HG02763 (cell line): ENCODE measurements around the gene SMURF2.

Experiments used
- ATAC-seq: cut with Tn5 transposase; IDR thresholded peaks from one replicate; pipeline ENCODE4 v1.9.1; 2021; ENCODE audit warnings: mild to moderate bottlenecking, moderate library complexity; ENCODE audit not compliant: unreplicated experiment

Gene SMURF2

DNA sequence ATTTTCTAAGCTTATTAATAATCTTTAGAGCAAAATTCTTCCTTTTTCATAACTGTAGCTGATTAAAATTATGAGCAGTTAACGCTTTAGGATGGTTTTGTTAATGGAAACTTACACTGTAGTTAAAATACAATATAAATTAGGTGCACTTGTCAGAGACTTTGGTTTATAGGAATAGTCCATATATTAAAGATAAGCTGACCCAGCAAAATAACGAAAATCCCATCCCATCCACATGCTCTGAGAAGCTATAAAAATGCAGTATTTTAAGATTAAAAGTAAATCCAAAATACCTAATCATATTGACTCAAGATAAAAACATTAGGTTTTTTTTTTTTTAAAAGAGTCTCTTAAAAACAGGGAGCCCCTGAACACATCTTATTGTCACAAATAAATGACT, 117.4 kb downstream of the SMURF2 start:
- ATAC-seq, result no peak

DNA sequence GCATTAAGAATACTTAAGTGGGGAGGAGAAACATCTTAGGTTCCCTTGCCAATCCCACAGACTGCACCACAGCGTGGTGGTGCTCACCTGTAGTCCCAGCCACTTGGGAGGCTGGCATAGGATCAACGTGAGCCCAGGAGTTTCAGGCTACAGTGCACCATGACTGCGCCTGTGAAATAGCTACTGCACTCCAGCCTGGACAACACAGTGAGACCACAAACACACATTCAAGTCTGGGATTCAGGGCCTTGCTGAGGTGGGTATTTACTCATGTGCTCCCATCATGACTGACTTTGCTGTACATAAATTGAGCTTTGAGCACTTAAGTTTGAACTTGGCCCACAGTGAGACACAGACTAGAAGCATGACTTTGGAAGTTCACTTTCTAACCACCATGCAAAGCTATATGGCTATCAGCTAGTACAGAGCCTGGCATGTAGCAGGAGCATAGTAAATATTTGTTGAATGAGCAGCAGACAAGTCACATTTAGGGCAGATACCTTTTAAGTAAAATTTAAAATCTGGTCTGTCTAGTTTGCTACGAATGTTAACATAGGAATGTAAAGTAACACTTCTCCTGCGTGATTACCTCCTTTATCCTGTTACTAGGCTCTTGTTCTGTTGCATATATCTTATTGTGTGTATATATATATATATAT, 121.9 kb downstream of the SMURF2 start:
- no peak for ATAC-seq

DNA sequence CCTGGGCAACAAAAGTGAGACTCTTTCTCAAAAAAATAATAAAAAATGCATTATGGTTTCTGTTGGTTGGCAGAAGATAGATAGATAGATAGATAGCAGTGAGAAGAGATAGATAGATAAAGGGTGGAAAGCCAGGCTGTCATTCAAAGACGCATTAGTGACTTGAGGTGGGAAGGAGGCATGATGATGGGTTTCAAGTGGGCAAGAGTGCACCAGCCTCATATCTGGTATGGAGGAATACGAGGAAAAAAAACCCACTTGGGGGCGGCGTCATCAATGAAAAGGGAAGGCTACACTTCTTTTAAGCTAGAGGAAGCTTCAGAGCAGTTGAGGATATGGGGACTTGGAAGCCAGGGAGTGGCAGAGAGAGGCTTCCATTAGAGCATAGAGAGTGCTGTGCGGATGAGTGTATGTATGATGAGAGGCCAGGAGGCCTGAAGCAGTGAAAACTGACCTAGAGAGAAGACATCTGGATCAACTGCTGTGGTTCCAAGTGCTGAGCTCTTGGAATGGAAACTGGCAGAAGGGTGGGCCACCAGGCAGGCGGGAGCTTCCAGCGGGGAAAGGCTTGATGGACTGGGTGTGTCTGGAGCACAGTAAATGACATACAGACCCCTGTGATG, 123.5 kb downstream of the SMURF2 start:
- no peak for ATAC-seq

DNA sequence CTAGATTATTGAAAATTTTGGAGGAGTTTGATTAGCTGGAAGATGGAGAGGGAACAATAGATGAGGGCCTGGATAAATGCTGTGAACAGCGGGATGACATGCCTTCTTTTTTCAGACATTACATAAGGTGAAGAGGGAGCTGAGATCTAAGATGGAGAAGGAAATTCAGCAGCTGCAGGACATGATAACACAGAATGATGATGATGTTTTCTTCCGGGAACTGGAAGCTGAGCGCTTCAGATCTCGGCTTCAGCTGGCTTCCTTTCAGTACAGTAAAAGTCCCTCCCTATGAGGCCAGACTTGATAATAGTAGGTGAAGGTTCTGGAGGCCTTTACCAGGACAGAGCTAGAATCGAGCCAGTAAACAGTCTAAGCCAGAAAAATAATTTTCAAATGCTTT, 124.6 kb downstream of the SMURF2 start:
- ATAC-seq, result no peak

DNA sequence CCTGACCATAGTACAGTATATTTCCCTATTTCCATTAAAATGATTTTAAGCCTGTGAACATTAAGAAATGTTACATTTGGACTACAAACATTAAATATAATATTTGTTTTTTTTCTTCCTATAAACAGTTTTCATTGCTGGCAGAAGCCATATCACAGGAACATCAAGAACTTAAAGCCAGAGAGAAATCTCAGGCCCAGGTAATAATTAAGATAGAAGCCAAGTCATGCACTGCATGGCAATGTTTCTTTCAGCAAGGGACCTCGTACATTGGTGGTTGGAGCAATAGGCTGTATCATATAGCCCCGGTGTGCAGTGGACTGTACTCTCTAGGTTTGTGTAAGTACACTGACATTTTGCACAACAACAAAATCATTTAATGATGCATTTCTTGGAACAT, 125.2 kb downstream of the SMURF2 start:
- no peak for ATAC-seq

DNA sequence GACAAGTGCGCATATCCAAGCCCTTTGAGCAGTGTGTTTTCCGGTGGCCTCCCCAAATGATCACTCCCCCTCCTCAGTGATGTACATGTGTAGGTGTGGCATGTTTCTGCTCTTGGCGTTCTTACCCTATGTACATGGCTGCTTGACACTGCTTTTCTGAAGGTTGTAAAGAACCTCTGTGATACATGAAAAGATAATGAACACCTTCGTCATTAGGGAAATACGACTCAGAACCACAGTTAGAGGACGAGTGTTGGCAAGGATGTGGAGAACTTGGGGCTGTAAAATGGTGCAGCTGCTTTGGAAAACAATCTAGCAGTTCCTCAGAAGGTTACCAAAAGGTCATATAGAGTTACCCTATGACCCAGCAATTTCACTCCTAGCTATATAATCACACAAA, 126.8 kb downstream of the SMURF2 start:
- no peak for ATAC-seq

DNA sequence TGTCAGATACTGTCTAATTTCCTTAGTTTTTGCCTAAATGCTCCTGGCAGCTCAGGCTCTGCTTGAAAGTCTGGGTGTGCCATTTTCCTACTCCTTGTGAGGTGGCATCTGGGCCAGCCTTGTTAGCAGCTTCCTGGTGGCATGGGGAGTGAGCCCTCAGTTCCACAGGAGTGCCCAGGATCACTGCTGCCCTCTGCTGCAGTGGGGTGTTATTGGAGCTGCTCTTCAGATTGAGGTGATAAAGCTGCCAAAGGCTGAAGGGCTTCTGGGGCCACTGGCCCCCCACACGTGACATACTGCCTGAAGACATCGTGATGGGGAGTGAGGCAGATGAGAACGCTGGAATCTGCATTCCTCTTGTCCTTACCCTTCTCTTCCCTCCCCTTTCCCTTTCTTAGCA, 127.9 kb downstream of the SMURF2 start:
- ATAC-seq, result no peak

DNA sequence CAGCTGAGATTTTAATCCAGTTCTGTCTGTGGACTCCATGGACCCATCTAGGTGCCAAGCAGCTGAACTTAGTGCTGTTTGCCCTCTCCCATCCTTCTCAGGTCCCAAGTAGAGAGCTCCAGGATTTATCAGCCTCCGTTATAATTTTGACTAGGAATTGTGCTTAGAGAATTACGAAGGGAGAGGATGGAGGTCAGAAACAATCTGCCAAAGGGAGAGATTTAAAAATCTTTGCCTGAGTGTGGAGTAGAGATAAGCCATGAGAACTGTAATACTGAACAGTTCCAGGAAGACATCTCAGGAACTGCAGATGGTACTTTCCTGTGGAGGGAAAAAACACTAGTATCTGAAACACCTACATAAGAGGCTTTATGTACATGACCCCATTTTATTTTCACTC, 128.3 kb downstream of the SMURF2 start:
- no peak for ATAC-seq

DNA sequence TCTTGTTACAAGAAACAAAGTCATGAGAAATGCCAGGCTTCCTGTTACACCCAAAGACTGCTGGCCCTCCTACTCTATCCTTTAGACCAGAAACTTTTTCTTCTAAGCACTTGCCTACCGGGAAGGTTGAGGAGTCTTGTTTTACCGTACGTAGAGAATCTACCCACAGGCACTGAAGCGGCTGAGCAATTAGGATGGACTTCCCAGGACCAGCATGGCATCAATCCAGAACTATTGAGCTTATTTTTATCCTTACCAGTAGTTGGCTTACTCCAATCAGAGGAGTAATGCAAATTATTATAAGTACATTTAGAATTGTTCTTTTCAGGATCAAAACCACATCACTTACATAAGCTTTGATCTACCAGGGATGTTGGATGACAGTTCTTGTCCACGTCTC, 129.7 kb downstream of the SMURF2 start:
- no peak for ATAC-seq

DNA sequence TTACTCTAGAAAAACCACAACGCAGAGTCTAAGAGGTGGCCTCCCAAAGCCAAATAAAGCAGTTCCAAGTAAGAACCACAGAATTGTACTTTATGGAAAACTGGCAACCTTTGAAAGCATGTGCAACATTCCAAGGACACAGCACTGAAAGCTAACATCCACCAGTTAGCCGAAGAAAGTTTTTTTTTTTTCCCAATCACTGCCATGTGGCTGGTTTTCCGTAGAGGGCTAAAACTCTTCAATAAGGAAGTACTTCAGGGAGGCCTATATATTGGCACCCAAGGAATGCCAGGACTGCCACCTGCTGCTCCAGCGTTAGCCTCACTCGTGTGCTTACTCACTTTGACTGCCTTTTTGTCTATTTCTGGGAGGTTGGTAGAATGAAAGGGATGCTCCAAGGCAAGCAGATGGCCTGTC, 130.1 kb downstream of the SMURF2 start:
- ATAC-seq, result no peak

DNA sequence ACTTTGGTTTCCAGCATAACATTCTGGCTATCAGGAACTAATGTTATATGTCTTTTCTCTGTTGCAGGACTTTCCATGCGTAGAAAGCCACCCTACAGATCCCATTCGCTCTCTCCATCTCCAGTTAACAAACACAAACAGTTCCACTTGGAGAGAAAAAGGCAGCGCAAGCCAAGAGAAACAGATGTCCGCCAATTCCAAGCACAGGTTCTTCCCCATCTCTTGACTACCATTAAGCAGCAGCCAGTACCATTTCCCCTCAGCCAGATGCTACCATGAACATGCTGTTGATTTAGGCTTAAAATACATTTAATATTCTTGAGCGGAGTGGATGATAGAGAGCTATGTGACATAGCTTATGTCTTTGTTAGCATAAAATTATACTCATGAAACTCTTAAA, 132.9 kb downstream of the SMURF2 start:
- no peak for ATAC-seq

DNA sequence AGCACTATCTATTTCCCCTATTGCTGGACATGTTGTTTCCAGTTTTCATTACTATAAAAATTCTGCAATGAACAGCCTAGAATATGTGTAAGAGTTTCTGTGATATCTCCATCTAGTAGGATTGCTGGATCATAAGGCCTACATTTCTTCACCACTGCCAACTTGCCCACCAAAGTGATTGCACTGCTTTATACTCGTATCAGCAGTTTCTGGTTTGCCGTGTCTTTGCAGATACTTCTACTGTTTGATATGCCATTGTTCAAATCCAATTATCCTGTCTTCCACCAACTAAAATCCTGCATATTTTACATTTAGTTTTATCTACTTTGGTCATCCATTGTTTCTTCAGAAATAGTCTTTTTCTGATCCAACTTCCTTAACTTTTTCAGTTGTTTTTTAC, 134.2 kb downstream of the SMURF2 start:
- no peak for ATAC-seq

DNA sequence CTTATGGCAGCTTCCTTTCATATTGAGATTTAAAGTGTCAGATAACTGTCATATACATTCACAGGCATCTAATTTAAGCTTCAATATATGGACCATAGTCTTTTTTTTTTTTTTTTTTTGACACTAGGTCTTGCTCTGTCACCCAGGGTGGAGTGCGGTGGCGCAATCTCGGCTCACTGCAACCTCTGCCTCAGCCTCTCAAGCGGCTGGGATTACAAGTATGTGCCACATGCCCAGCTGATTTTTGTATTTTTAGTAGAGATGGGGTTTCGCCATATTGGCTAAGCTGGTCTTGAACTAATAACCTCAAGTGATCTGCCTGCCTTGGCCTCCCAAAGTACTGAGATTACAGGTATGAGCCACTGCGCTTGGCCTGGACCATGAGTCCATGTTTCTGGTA, 141.7 kb downstream of the SMURF2 start:
- ATAC-seq, result no peak

DNA sequence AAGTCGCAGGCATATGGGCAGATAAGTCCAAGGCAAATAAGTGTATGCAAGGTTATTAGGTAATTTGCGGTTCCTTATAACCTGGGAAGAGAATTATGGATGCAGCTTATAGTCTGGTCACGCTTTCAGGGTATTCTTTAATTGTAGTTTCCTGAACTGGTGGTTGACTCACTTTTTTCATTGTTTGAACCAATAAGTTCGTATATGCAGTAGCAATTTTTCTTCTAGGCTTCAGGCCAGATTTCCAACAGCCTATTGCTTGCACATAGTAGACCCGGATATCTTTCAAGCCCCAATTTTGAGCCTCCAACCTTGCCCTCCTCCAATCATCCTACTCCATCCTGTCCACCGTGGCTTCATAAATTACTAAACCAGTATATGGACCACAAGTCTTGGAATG, 142.5 kb downstream of the SMURF2 start:
- ATAC-seq, result no peak

DNA sequence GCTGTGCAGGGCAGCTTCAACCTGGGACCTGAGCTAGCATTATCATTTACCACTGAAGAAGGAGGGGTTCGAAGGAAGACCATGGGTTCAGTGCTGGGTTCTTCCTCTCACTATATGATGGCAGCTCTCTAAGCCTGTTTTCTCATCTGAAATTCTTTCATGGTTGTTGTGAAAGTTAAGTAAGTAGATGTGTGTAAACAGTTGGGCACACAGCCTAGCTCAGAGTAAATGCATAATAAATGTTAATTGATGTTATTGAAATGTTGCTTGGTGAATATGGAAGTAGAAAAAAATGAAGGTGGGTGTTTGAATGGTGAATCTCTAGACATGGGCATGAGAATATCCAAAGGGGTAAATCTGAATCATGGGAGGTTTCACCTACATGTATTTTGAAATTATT, 146.3 kb downstream of the SMURF2 start:
- ATAC-seq, result no peak

DNA sequence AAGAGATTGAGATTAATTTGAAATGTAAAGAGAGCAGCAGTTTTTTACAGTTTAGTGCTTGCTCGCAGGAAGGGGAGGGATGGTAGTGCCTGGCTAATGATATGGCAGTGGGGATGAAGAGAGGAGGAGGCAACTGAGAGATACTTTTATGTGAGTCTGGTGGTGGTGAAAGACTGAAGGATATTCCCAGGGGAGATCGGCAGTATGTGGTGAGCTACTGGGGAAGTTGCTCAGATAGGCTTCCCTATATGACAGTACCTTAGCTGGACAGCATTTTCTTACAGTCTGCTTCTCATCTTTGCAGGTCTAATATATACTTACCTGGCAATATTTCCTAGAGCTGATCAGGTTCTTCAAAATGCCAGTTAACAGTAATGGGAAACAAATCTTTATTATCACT, 146.7 kb downstream of the SMURF2 start:
- no peak for ATAC-seq

DNA sequence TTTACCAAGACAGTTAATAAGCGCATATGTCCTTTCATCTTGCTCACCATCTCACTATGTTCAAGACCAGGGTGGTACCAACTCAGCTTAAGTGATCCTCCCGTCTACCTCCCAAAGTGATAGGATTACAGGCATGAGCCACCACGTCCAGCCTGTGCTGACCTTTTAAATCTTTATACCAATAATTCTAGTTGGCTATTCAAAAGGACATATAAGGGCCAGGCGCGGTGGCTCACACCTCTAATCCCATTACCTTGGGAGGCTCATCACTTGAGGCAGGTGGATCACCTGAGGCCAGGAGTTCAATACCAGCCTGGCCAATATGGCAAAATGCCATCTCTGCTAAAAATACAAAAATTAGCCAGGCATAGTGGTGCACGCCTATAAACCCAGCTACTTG, 152.9 kb downstream of the SMURF2 start:
- ATAC-seq, result no peak

DNA sequence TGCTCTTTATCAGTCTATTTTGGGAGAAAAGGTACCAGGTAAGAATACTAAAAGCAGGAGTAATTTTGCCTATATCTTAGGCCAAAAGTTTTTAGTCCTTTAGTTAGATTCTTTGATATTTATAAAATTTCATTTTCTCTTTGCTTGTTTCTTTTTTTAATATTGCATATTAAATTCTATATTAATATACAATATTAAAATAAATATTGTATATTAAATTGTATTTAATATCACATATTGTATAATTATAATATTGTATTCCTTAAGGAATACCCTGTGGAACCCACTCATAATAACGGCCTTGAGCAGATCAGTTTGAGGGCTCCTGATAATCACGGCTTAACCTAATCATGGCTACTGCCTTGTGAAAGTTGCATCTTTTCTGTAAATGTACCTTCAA, 153.4 kb downstream of the SMURF2 start:
- no peak for ATAC-seq

DNA sequence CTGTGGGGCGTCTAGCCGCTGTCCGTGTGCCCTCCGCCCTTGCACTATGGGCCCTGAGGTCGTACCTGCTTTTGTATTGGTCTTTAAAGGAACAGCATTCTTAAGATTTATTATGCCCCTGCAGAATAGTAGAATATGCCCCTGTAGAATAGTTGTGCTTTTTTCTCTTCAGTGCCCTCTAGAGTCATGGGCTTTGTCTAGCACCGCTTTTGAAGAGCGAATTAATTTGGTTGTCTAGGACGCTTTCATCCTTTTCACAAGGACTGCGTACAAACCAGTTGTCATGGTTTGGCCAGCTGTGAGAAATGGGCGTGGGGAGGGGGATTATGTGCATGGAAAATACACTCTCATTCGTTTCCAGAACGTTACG, 154.7 kb downstream of the SMURF2 start:
- ATAC-seq, result peak; percentile 18

DNA sequence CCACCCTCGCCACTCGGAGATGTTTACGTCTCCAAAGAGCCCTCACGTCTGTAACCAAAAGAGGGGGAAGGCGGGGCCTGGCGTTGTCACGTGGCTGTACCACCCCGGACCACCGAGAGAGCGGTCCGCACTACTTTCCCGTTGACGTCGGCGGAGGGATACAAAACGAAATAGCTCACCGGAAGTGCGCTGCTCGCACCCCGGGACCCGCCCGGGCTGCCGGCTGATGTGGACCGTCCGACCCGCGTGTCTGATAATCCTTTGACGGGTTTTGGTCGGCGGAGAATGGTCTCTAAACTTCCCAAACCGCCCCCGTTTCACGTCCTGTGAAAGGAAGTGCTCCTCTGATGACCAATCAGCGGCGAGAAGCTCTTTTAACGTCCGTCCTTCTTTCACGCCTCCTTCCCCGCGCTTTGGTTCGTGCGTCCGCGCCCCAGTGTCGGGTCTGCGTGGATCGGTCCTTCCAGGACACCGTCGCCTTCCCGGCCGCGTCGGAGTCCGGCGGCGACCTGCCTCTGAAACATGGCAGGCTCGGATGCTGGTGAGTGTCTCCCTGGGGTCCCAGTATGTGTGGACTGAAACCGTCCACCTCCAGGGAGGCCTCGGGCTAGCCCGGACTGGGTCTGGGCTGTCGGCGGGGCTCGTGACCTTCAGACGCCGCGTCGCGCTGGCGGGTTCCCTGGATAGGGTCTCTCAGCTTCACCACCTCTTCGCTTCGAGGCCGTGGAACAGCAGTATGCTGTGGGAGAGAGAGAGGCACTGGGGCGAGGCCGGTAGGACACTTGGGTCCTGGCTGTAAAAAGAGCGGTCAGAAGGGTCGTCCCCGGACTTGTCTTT, 155.3 kb downstream of the SMURF2 start, which contains the start of gene CEP95:
Gene CEP95 (plus strand): TSS at position 402 of the 837 bp plus-strand sequence. CDS start 121 bp downstream, at position 523.
- ATAC-seq, result peak; percentile 61

DNA sequence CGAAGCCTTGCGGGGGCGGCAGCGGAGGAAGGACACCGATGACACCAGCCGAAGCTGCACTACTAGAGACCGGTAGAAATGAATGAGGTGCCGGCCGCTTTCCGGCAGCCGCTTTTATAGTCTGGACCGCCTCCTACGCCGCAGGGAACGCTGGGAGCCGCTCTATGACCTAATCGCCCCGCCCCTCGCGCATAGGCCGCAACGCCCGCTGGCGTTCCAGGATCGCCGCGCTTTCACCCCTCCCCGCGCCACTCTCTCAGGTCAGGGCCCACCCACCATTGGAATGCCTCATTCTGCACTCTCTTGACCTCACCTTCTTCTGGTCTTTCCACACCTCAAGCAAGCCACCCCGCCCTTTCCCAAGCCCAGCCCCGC, 155.9 kb downstream of the SMURF2 start, which contains the start of gene DDX5:
Gene DDX5 (minus strand): TSS at position 89 of the 375 bp plus-strand sequence. CDS start 170 bp downstream, outside the sequence.
- ATAC-seq, result peak; percentile 47
